HCT116 (cell line): ENCODE results near the gene MAP4K2. TPM values are rescaled to one million over a fixed set of nuclear protein-coding genes. Genes with fewer than 3 reads are reported as not detected.

Experiments used
- ATAC-seq: fragments of 200-7000 bp; cut with Tn5 transposase; 2 replicates; pipeline ENCODE4 v1.9.1; 2020; ENCODE audit warnings: mild to moderate bottlenecking, moderate library complexity
- BruUV-seq: library from RNA; stranded (reverse); fragments of 400-500 nt; replicated peaks from 2 replicates; lab custom pipeline; 2021; lab: Mats Ljungman, UMichigan
- CTCF ChIA-PET: fragments of 300-600 bp; sonication (Branson Sonifier 250); formaldehyde crosslinking; loops from one replicate; lab custom pipeline; 2021; ENCODE audit warnings: antibody characterized with exemption; lab: Charles Lee
- POLR2A ChIA-PET: fragments of 300-600, 350-600 bp; sonication (Branson Sonifier 250); formaldehyde crosslinking; loops from one replicate; lab custom pipeline; 2021; ENCODE audit warnings: antibody characterized with exemption; lab: Charles Lee
- RAD21 ChIA-PET, 2 experiments: fragments of 300-600 bp; sonication (Branson Sonifier 250); formaldehyde crosslinking; loops; one replicate each; lab custom pipeline; 2023; ENCODE audit warnings: low total read pairs in 2 of 2; ENCODE audit not compliant: uncharacterized antibody in 2 of 2, unreplicated experiment in 2 of 2, low non-redundant PET in 1 of 2; lab: Charles Lee
- DNase-seq: peaks from one replicate; pipeline ENCODE4 v3.0.0-alpha.2; 2010; ENCODE audit warnings: low read depth, low spot score
- H2AFZ ChIP-seq: fragments of 200-600 bp; shearing (Covaris generic), sonication (generic); 2 replicates; pipeline ENCODE4 v1.6.1; 2017; ENCODE audit warnings: low read depth, mixed run types, mixed read lengths, antibody characterized with exemption, low read length; ENCODE audit not compliant: poor library complexity, severe bottlenecking
- H3K27ac ChIP-seq: 2 replicates; pipeline ENCODE4 v1.5.1; 2012; ENCODE audit warnings: low read depth, low read length
- H3K27me3 ChIP-seq: fragments of 200-600 bp; sonication (generic); 2 replicates; pipeline ENCODE4 v1.6.1; 2016; ENCODE audit warnings: mixed run types, low read length, mixed read lengths; ENCODE audit not compliant: insufficient read depth
- H3K36me3 ChIP-seq, 2 experiments: fragments of 200-500 bp in 1 of 2; fragments of 200-600 bp in 1 of 2; sonication (Bioruptor generic) in 1 of 2; sonication (generic) in 1 of 2; 2 replicates each; pipeline versions ENCODE4 v1.5.1 to v1.6.1; 2014 to 2016; ENCODE audit warnings: low read length in 2 of 2, inconsistent platforms in 1 of 2, mixed read lengths in 1 of 2, mixed run types in 1 of 2; ENCODE audit not compliant: insufficient read depth in 2 of 2, control insufficient read depth in 1 of 2
- H3K4me1 ChIP-seq, 2 experiments: fragments of 200-600 bp in 1 of 2; sonication (generic) in 1 of 2; 2 replicates each; pipeline versions ENCODE4 v1.5.1 to v1.6.1; 2012 to 2017; ENCODE audit warnings: low read length in 2 of 2, inconsistent platforms in 1 of 2, mild to moderate bottlenecking in 1 of 2, mixed read lengths in 1 of 2, mixed run types in 1 of 2, moderate library complexity in 1 of 2; ENCODE audit not compliant: insufficient read depth in 2 of 2, control insufficient read depth in 1 of 2
- H3K4me2 ChIP-seq: fragments of 200-600 bp; sonication (generic); 2 replicates; pipeline ENCODE4 v1.6.1; 2017; ENCODE audit warnings: mixed run types, low read length, mixed read lengths
- H3K4me3 ChIP-seq, 2 experiments: fragments of 200-600 bp in 1 of 2; sonication (generic) in 1 of 2; replicated peaks in 1 of 2; 2 replicates each; pipeline ENCODE4 v1.5.1; 2011 to 2016; ENCODE audit warnings: low read length in 2 of 2, control low read depth in 1 of 2, low read depth in 1 of 2, mild to moderate bottlenecking in 1 of 2, mixed read lengths in 1 of 2, mixed run types in 1 of 2
- H3K79me2 ChIP-seq: fragments of 200-600 bp; sonication (generic); 2 replicates; pipeline ENCODE4 v1.6.1; 2017; ENCODE audit warnings: mild to moderate bottlenecking, mixed run types, low read length, moderate library complexity, mixed read lengths; ENCODE audit not compliant: insufficient read depth
- H3K9ac ChIP-seq: fragments of 200-600 bp; sonication (generic); 2 replicates; pipeline ENCODE4 v1.6.1; 2016; ENCODE audit warnings: low read length, mixed read lengths
- H3K9me2 ChIP-seq: fragments of 200-600 bp; sonication (generic), shearing (Covaris generic); 2 replicates; pipeline ENCODE4 v1.6.1; 2017; ENCODE audit warnings: mixed run types, mild to moderate bottlenecking, moderate library complexity; ENCODE audit not compliant: insufficient read depth
- H3K9me3 ChIP-seq, 2 experiments: fragments of 200-500 bp in 1 of 2; fragments of 200-600 bp in 1 of 2; sonication (Bioruptor generic) in 1 of 2; sonication (generic) in 1 of 2; 2 replicates each; pipeline ENCODE4 v1.6.1; 2014 to 2017; ENCODE audit warnings: low read length in 2 of 2, mixed read lengths in 2 of 2, inconsistent platforms in 1 of 2, low read depth in 1 of 2, mild to moderate bottlenecking in 1 of 2, mixed run types in 1 of 2, moderate library complexity in 1 of 2; ENCODE audit not compliant: control insufficient read depth in 1 of 2, insufficient read depth in 1 of 2
- H4K20me1 ChIP-seq: fragments of 200-600 bp; sonication (generic), shearing (Covaris generic); 2 replicates; pipeline ENCODE4 v1.6.1; 2017; ENCODE audit warnings: mixed run types, mild to moderate bottlenecking, moderate library complexity; ENCODE audit not compliant: insufficient read depth
- CTCF ChIP-seq, 3 experiments: fragments of 200-600 bp in 1 of 3; sonication (generic) in 1 of 3; IDR thresholded peaks in 2 of 3; conservative IDR thresholded peaks in 1 of 3; 2 replicates each; pipeline ENCODE4 v1.5.1; 2012 to 2017; ENCODE audit warnings: low read depth in 2 of 3, low read length in 2 of 3, antibody characterized with exemption in 1 of 3, borderline replicate concordance in 1 of 3, control low read depth in 1 of 3, mild to moderate bottlenecking in 1 of 3, mixed read lengths in 1 of 3, mixed run types in 1 of 3, moderate library complexity in 1 of 3; ENCODE audit not compliant: insufficient read depth in 1 of 3
- EGR1 ChIP-seq: IDR thresholded peaks from 2 replicates; pipeline ENCODE4 v1.6.1; 2012; ENCODE audit warnings: low read depth
- EZH2 ChIP-seq: fragments of 200-600 bp; sonication (generic); IDR thresholded peaks from 2 replicates; pipeline ENCODE4 v1.6.1; 2017; ENCODE audit warnings: antibody characterized with exemption, mixed run types
- JUND ChIP-seq: IDR thresholded peaks from 2 replicates; pipeline ENCODE4 v1.6.1; 2012
- POLR2A ChIP-seq: IDR thresholded peaks from 2 replicates; pipeline ENCODE4 v1.7.0; 2011; ENCODE audit warnings: borderline replicate concordance; ENCODE audit not compliant: insufficient read depth, insufficient read length; ENCODE audit errors: extremely low read depth
- REST ChIP-seq: IDR thresholded peaks from 2 replicates; pipeline ENCODE4 v1.6.1; 2012; ENCODE audit warnings: low read depth
- SP1 ChIP-seq: IDR thresholded peaks from 2 replicates; pipeline ENCODE4 v1.6.1; 2012; ENCODE audit warnings: low read depth
- SRF ChIP-seq: IDR thresholded peaks from 2 replicates; pipeline ENCODE4 v1.6.1; 2012; ENCODE audit warnings: low read depth
- YY1 ChIP-seq: IDR thresholded peaks from 2 replicates; pipeline ENCODE4 v1.6.1; 2011; ENCODE audit warnings: low read length, low read depth, moderate library complexity, mild to moderate bottlenecking; ENCODE audit not compliant: insufficient replicate concordance; ENCODE audit errors: extremely low read depth
- ZBTB33 ChIP-seq: IDR thresholded peaks from 2 replicates; pipeline ENCODE4 v1.6.1; 2011; ENCODE audit warnings: mild to moderate bottlenecking, low read length, moderate library complexity; ENCODE audit not compliant: insufficient replicate concordance; ENCODE audit errors: extremely low read depth
- intact Hi-C: fragments of 100-400 bp; cut with micrococcal nuclease; formaldehyde crosslinking; loops from 2 replicates; pipeline ENCODE4 v1.10.0; 2022
- total RNA-seq: library from RNA; stranded (reverse); gene quantifications from one replicate; pipeline ENCODE4 v1.2.1, GENCODE V29; 2021; ENCODE audit not compliant: unreplicated experiment

The MAP4K2 gene
- total RNA-seq, 1 experiment from 2014 or later: 44.2 TPM

GRCh38 chr11:64753019-64753379 lies 50.0 kb downstream of the MAP4K2 start:
- Histone ChIP-seq H3K4me3 (no peak overlapping the region), H2AFZ (no peak overlapping the region), H3K36me3 (no peaks in the 10 kb centered on the region), H3K4me1 (peaks cover 0 to 6% of the 10 kb centered on the region in 2 experiments; a peak in 1 of 4 replicates), H4K20me1 (no peaks in the 10 kb centered on the region), H3K9me2 (no peaks in the 10 kb centered on the region), H3K27ac (no peak overlapping the region), H3K9me3 (no peaks in the 10 kb centered on the region), H3K79me2 (no peaks in the 10 kb centered on the region), H3K4me2 (no peak overlapping the region), H3K9ac (no peak overlapping the region), H3K27me3 (no peaks in the 10 kb centered on the region)
- intact Hi-C loops: no loop called here
- BruUV-seq: no TSS peak
- POLR2A ChIA-PET: no interaction called here
- RAD21 ChIA-PET: no interaction called here
- no peak for DNase-seq
- CTCF ChIA-PET: no interaction called here
- no peak for ATAC-seq
- TF ChIP-seq POLR2A (no peak), SP1 (no peak), JUND (no peak), EGR1 (no peak), REST (no peak), ZBTB33 (no peak), EZH2 (no peak), SRF (no peak), CTCF (IDR thresholded peaks at IDR 0.05 in 2 of 3, conservative IDR thresholded peaks at IDR 0.05 in 1 of 3; ENCODE audit: borderline replicate concordance in 1 of 3, insufficient read depth in 1 of 3, low read depth in 2 of 3, low read length in 2 of 3) (no peak), YY1 (no peak)
